Activated CD8-positive, alpha-beta memory T cell treated with anti-CD3 and anti-CD28 coated beads, Interleukin-2, amount 10 ng/mL, durations not matched to agents 7 days and 5 days (primary cell): Measurements from ENCODE around the gene RPS6KA2. TPM values are rescaled to one million over a fixed set of nuclear protein-coding genes. Genes with fewer than 3 reads are reported as not detected.

Source experiments
- ATAC-seq: fragments of 150-1000 bp; cut with Tn5 transposase; one replicate; pipeline ENCODE4 v1.10.0; 2021; ENCODE audit warnings: moderate library complexity
- CTCF ChIA-PET: fragments of 350-600 bp; sonication (Branson Sonifier 250); formaldehyde crosslinking; loops from one replicate; lab custom pipeline; 2021; ENCODE audit warnings: antibody characterized with exemption; lab: Charles Lee
- DNase-seq: peaks from one replicate; pipeline ENCODE4 v3.0.0-alpha.2; 2020
- H3K27ac Mint-ChIP-seq: one replicate; pipeline ENCODE4 v1.8.0; 2021; ENCODE audit warnings: mild to moderate bottlenecking, mixed read lengths
- H3K27me3 Mint-ChIP-seq: one replicate; pipeline ENCODE4 v1.8.0; 2021; ENCODE audit warnings: mixed read lengths
- H3K36me3 Mint-ChIP-seq: one replicate; pipeline ENCODE4 v1.8.0; 2021; ENCODE audit warnings: mild to moderate bottlenecking, mixed read lengths
- H3K4me1 Mint-ChIP-seq: one replicate; pipeline ENCODE4 v1.8.0; 2021; ENCODE audit warnings: mixed read lengths
- H3K4me3 Mint-ChIP-seq: one replicate; pipeline ENCODE4 v1.8.0; 2021; ENCODE audit warnings: mild to moderate bottlenecking, moderate library complexity, mixed read lengths
- H3K9me3 Mint-ChIP-seq: one replicate; pipeline ENCODE4 v1.8.0; 2022; ENCODE audit warnings: low read depth, mixed read lengths
- total RNA-seq, 2 experiments: library from RNA; stranded (reverse); gene quantifications; one replicate each; pipeline ENCODE4 v1.2.3, GENCODE V29; 2021

The RPS6KA2 gene
- total RNA-seq, 2 experiments from 2014 or later = 4.5 to 5.4 TPM

DNA sequence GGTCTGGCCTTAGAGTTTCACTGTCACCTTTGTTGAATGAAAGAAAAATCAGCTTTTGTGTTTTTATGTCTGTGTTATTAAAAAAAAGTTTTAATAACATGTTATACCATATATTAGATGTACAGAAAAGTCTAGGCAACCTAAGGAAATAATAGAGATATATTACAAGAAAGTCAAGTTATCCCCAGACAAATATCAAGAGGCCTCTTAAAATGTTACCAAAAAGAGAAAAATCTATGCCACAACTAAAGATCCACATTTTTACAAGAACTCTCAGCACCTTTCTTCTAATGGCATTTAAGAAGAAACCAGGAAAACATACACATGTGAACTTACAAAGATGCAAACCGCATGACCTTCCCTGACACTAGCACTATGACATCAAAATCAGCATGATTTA lies 67.4 kb downstream of the RPS6KA2 start:
- no peak overlapping the region for H3K4me3 Mint-ChIP-seq
- no peak for ATAC-seq
- no peaks in the 10 kb centered on the region for H3K9me3 Mint-ChIP-seq
- H3K4me1 Mint-ChIP-seq = peaks cover 5% of the 10 kb centered on the region
- H3K36me3 Mint-ChIP-seq = no peaks in the 10 kb centered on the region
- DNase-seq = no peak
- H3K27me3 Mint-ChIP-seq = peaks cover 3% of the 10 kb centered on the region
- H3K27ac Mint-ChIP-seq = no peak overlapping the region
- CTCF ChIA-PET = no interaction called here

- CTCF ChIA-PET = no interaction called here
Observed at GRCh38 chr6:166559211-166559610, 67.8 kb downstream of the RPS6KA2 start.

DNA sequence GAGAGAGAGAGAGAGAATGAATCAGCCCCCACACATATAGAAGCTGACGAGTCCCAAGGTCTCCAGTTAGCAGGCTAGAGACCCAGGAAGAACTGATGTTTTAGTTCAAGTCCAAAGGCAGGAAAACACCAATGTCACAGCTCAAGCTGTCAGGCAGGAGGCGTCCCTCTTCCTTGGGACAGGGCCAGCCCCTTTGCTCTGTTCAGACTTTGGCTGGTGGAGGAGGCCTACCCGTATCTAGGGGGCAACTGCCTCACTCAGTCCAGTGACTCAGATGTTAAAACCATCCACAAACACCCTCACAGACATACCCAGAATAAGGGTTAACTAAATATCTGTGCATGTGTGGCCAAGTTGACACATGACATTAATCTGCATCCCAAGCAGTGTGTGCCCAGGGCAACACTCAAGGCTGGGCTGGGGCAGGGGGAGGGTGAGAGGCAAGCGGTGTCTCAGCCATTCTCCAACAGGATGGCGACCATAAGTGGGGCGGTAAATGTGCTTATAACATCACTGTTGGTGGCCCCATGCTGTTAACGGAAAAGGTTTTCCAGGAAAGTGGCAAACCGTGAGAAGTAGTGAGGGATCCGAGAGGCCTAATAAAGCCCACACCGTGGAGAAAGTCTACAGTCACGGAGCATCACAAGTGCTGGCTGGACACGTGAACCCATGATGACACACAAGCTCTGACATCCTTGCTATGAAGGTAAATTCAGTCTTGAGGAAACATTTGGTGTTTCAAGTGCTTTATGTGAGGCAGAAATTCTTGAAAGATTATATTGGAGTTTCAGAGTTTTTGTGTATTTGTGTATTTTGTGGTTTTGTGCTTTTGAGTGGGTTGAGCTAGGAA lies 68.7 kb downstream of the RPS6KA2 start:
- H3K36me3 Mint-ChIP-seq = no peaks in the 10 kb centered on the region
- CTCF ChIA-PET = no interaction called here
- H3K4me3 Mint-ChIP-seq = no peak overlapping the region
- no peak for DNase-seq
- no peaks in the 10 kb centered on the region for H3K9me3 Mint-ChIP-seq
- H3K27ac Mint-ChIP-seq = no peak overlapping the region
- peaks cover 3% of the 10 kb centered on the region for H3K27me3 Mint-ChIP-seq
- H3K4me1 Mint-ChIP-seq = peaks cover 5% of the 10 kb centered on the region
- ATAC-seq = no peak

More at GRCh38 chr6:166559211-166559610, 67.8 kb downstream of the RPS6KA2 start:
- no peaks in the 10 kb centered on the region for H3K36me3 Mint-ChIP-seq
- H3K27ac Mint-ChIP-seq = no peak overlapping the region
- no peak overlapping the region for H3K4me3 Mint-ChIP-seq
- H3K4me1 Mint-ChIP-seq = peaks cover 5% of the 10 kb centered on the region
- ATAC-seq (no peak), DNase-seq (no peak)
- no peaks in the 10 kb centered on the region for H3K9me3 Mint-ChIP-seq
- H3K27me3 Mint-ChIP-seq = peaks cover 3% of the 10 kb centered on the region

DNA sequence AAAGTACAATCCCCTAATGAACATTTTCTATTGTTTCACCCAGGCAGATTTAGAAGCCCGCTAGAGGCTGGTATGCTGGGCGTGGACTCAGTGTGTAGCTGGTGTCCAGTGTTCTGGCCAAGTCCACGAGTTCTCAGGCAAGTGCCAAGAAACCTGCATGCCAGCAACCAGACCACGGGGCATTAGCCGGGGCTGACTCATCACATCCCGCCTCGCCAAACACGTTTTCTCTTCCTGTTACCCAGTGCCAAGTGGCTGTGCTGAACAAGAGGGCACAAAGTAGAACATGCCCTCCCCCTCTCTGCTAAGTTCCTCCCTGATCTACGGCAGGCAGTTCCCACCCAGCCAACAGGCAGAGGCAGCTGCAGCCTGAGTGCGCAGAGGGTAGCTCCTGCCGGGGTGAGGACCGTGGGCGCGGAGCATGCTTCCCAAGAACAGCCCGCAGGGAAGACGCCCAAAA lies 70.2 kb downstream of the RPS6KA2 start:
- Mint-ChIP-seq H3K27me3 (peaks cover 2% of the 10 kb centered on the region), H3K27ac (no peak overlapping the region), H3K36me3 (no peaks in the 10 kb centered on the region), H3K4me1 (peaks cover 5% of the 10 kb centered on the region), H3K4me3 (no peak overlapping the region), H3K9me3 (no peaks in the 10 kb centered on the region)
- CTCF ChIA-PET = interaction anchor here (1.2 kb wide), 1 partner anchor 12 kb away, joined by 3 read pairs; no protein-coding TSS in a partner anchor
- ATAC-seq (no peak), DNase-seq (no peak)

DNA sequence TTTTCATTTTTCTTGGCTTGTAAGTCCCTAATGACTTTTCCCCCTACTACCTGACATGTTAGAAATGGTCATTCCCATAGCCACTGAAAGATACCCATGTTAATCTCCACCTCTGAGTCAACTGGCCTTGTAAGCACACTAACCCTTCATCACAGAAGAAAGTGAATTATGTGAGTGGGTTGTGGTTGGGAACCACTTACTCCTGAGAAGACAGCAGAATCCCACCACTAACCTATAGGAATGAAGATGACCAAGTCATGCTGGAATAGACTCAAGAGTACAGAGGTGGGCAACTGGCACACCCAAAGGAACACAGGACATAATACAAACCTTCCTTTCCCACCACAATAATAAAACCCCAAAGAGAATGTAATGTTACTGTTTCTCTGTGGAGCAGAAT lies 70.7 kb downstream of the RPS6KA2 start:
- CTCF ChIA-PET = interaction anchor here (1.2 kb wide), 1 partner anchor 12 kb away, joined by 3 read pairs; no protein-coding TSS in a partner anchor
- ATAC-seq (no peak), DNase-seq (no peak)
- H3K36me3 Mint-ChIP-seq = no peaks in the 10 kb centered on the region
- no peak overlapping the region for H3K4me3 Mint-ChIP-seq
- H3K27ac Mint-ChIP-seq = no peak overlapping the region
- no peaks in the 10 kb centered on the region for H3K9me3 Mint-ChIP-seq
- H3K27me3 Mint-ChIP-seq = peaks cover 2% of the 10 kb centered on the region
- peaks cover 5% of the 10 kb centered on the region for H3K4me1 Mint-ChIP-seq

- H3K9me3 Mint-ChIP-seq = no peaks in the 10 kb centered on the region
Observed at GRCh38 chr6:166555086-166555485, 72.0 kb downstream of the RPS6KA2 start.

DNA sequence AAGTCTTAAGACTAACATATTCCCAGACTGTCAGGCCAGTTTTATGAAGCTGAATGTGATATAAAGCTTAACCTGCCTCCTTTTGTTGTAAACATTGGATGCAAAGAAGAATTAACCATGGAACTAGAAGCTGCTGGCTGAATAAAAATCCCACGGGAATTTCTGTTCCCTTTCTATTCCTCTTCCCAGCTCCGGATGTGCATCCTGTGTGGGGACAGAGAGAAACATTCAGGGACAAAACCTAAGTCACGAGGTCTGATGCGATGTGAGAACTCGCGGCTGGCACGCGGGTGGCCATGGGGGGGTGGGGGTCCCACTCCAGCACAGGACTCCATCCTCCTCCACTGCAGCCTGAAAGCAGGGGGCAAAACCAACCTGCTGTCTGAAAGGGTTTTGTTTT lies 72.7 kb downstream of the RPS6KA2 start:
- Mint-ChIP-seq H3K27ac (no peak overlapping the region), H3K36me3 (no peaks in the 10 kb centered on the region)
- CTCF ChIA-PET = no interaction called here

More at GRCh38 chr6:166555086-166555485, 72.0 kb downstream of the RPS6KA2 start:
- ATAC-seq = no peak
- Mint-ChIP-seq H3K27ac (no peak overlapping the region), H3K4me1 (peaks cover 5% of the 10 kb centered on the region), H3K36me3 (no peaks in the 10 kb centered on the region), H3K4me3 (no peak overlapping the region), H3K27me3 (peaks cover 5% of the 10 kb centered on the region)
- no peak for DNase-seq
- CTCF ChIA-PET = no interaction called here

DNA sequence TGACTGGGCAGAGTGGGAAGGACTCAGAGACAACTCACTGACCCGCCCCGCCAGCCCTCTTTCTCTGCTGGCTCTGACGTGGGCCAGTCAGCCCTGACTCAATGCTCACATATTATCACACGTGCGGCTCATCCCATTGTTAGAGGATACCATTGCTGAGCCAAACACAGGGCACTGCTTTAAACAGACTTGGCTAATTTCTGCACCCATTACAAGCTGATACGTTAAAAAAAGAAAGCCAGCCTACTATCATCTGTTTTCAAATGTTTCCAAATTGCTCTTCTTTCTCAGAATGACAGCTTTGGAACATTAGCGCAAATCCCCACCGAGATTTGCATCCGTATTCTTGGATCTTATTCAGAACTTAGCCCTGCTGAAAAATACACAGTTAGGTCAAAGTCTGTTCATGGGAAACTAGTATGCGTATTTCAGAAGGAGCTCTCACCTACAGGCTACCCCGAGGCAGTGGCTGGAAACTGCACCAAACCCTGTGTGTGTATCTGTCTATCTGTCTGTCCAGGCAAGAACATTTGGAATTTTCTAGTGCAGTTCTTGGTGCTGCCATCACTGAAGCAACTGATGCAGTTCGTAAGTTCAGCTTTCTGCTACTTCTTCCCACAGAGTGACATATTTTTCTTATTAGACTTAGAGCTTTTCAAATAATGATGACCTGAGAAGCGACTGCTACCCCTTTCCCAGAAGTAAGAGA lies 73.3 kb downstream of the RPS6KA2 start:
- no peaks in the 10 kb centered on the region for H3K9me3 Mint-ChIP-seq
- ATAC-seq (no peak), DNase-seq (no peak)
- peaks cover 5% of the 10 kb centered on the region for H3K4me1 Mint-ChIP-seq
- no peak overlapping the region for H3K27ac Mint-ChIP-seq
- H3K36me3 Mint-ChIP-seq = no peaks in the 10 kb centered on the region
- CTCF ChIA-PET = no interaction called here
- H3K4me3 Mint-ChIP-seq = no peak overlapping the region
- H3K27me3 Mint-ChIP-seq = peaks cover 5% of the 10 kb centered on the region

More for the DNA sequence above, 72.7 kb downstream of the RPS6KA2 start:
- Mint-ChIP-seq H3K4me3 (no peak overlapping the region), H3K27me3 (peaks cover 5% of the 10 kb centered on the region), H3K9me3 (no peaks in the 10 kb centered on the region), H3K4me1 (peaks cover 5% of the 10 kb centered on the region)
- ATAC-seq = no peak
- DNase-seq = no peak

- ATAC-seq = no peak
- peaks cover 5% of the 10 kb centered on the region for H3K4me1 Mint-ChIP-seq
- H3K4me3 Mint-ChIP-seq = no peak overlapping the region
- no peak for DNase-seq
- no peaks in the 10 kb centered on the region for H3K9me3 Mint-ChIP-seq
- CTCF ChIA-PET = no interaction called here
- peaks cover 13% of the 10 kb centered on the region for H3K27me3 Mint-ChIP-seq
- H3K36me3 Mint-ChIP-seq = no peaks in the 10 kb centered on the region
- no peak overlapping the region for H3K27ac Mint-ChIP-seq
Observed at GRCh38 chr6:166552600-166552999, 74.5 kb downstream of the RPS6KA2 start.

DNA sequence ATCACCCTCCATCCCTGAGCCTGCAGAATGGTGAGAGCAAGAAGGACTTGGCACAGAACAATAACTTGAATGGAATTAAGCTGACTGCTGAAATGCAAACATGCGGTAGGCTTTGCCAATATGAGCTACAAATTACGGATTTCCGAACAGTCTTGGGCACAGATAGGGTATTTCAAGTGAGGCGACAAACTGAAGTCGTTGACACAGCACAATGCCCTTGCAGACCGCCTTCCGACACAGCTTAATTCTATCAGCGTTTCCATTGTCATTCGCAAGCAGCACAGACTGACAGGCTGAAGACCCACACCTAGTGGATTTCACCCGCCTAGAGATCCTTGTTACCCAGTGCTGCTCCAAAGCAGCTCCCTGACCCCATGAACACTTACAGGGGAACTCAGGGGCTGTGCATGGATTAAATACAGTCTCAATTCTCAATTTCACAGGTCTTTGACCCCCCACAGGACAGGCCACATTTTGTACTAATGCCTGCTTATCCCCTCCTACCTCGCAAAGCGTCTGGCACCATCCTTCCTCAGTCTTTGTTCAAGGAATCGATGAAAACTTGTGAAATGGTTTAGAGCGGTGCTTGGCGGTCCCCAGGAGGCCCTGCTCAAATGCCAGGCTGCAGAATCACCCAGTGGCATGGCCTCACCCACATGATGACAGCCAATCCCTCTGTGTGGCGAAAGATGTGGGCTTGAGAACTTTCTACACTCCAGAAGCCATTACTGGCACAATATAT lies 75.1 kb downstream of the RPS6KA2 start:
- CTCF ChIA-PET = no interaction called here
- ATAC-seq (no peak), DNase-seq (no peak)
- H3K27ac Mint-ChIP-seq = no peak overlapping the region
- H3K27me3 Mint-ChIP-seq = peaks cover 13% of the 10 kb centered on the region
- H3K9me3 Mint-ChIP-seq = no peaks in the 10 kb centered on the region
- no peaks in the 10 kb centered on the region for H3K36me3 Mint-ChIP-seq
- peaks cover 2% of the 10 kb centered on the region for H3K4me1 Mint-ChIP-seq
- no peak overlapping the region for H3K4me3 Mint-ChIP-seq

GRCh38 chr6:166546653-166547052 lies 80.4 kb downstream of the RPS6KA2 start:
- ATAC-seq (no peak), DNase-seq (no peak)
- H3K9me3 Mint-ChIP-seq = no peaks in the 10 kb centered on the region
- CTCF ChIA-PET = no interaction called here
- H3K4me1 Mint-ChIP-seq = peaks cover 9% of the 10 kb centered on the region
- H3K4me3 Mint-ChIP-seq = no peak overlapping the region
- H3K36me3 Mint-ChIP-seq = no peaks in the 10 kb centered on the region
- peaks cover 12% of the 10 kb centered on the region for H3K27me3 Mint-ChIP-seq
- H3K27ac Mint-ChIP-seq = no peak overlapping the region

DNA sequence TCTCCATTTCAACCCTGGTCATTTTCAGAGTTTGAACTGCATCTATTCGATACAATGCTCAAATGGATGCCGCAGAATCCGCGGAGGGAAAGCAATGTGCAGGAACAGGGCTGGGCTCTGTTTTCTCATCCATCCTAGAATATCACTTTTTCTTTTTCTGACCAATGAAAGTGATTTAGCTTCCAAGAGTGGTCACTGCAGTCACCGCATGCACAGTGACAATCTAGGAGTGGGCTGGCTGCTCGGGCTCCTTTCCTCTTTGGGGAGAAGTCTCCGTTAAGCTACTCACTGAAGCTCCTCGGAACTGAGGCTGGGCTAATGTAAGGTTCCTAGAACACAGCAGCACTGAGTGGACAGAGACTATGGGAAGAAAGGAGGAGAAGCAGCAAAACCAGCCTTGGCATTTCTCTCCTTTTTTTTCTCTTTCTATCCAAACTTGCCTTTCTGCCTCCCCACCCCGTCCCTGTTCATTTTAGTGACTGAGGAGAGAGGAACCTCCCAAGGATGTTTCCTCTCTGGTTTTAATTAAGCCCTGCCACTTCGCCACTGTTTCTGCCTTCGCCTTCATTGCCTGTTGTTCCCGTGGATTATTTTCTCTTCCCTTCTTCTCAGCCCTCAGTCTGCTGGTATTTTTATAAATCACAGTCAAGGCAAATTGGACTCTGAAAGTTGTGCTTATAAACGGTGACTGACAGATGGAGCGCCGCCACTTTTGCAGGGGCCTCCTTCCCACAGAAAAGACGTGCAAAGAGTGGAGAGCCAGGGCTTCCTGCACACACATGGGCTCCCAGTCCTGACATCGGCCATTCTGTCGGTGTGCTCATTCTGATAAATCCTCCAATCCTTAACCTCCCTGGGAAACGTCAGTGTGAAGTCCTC lies 81.7 kb downstream of the RPS6KA2 start:
- no peak for ATAC-seq
- CTCF ChIA-PET = interaction anchor here (0.8 kb wide), 1 partner anchor 11 kb away, joined by 3 read pairs; no protein-coding TSS in a partner anchor

More for the DNA sequence above, 81.7 kb downstream of the RPS6KA2 start:
- Mint-ChIP-seq H3K27me3 (peaks cover 8% of the 10 kb centered on the region), H3K27ac (no peak overlapping the region), H3K4me3 (no peak overlapping the region), H3K36me3 (peaks cover 5% of the 10 kb centered on the region), H3K4me1 (peaks cover 22% of the 10 kb centered on the region), H3K9me3 (no peaks in the 10 kb centered on the region)
- no peak for DNase-seq
